GM23338 (cell line): ENCODE measurements around the gene CZIB. TPM values are rescaled to one million over a fixed set of nuclear protein-coding genes. Genes with fewer than 3 reads are reported as not detected.

ENCODE experiments used
- ATAC-seq: fragments of 200-7000 bp; cut with Tn5 transposase; 3 replicates; pipeline ENCODE4 v1.9.1; 2020
- DNase-seq: peaks from one replicate; pipeline ENCODE4 v3.0.0-alpha.2; 2015; ENCODE audit warnings: low spot score
- H2AFZ ChIP-seq: fragments of 200-600 bp; sonication (generic); 2 replicates; pipeline ENCODE4 v1.8.0; 2016; ENCODE audit warnings: antibody characterized with exemption, mild to moderate bottlenecking, moderate library complexity
- H3F3A ChIP-seq: fragments of 200-600 bp; sonication (generic); replicated peaks from 2 replicates; pipeline ENCODE4 v1.8.0; 2017; ENCODE audit warnings: antibody characterized with exemption, mixed run types, low read depth
- H3K27ac ChIP-seq: fragments of 200-600 bp; sonication (generic); 2 replicates; pipeline ENCODE4 v1.6.1; 2016; ENCODE audit warnings: low read depth
- H3K27me3 ChIP-seq: fragments of 200-600 bp; sonication (generic); 2 replicates; pipeline ENCODE4 v1.8.0; 2016; ENCODE audit warnings: mild to moderate bottlenecking, mixed run types, moderate library complexity; ENCODE audit not compliant: insufficient read depth
- H3K36me3 ChIP-seq: fragments of 200-600 bp; sonication (generic); 2 replicates; pipeline ENCODE4 v1.8.0; 2016; ENCODE audit warnings: mild to moderate bottlenecking; ENCODE audit not compliant: insufficient read depth
- H3K4me1 ChIP-seq: fragments of 200-600 bp; sonication (generic); 2 replicates; pipeline ENCODE4 v1.8.0; 2016; ENCODE audit warnings: mild to moderate bottlenecking, moderate library complexity; ENCODE audit not compliant: insufficient read depth
- H3K4me2 ChIP-seq: fragments of 200-600 bp; sonication (generic); 2 replicates; pipeline ENCODE4 v1.7.1; 2017; ENCODE audit warnings: mixed run types
- H3K4me3 ChIP-seq: fragments of 200-600 bp; sonication (generic); 2 replicates; pipeline ENCODE4 v1.6.1; 2016; ENCODE audit warnings: mixed run types
- H3K79me2 ChIP-seq: fragments of 200-600 bp; sonication (generic); replicated peaks from 2 replicates; pipeline ENCODE4 v1.8.0; 2017; ENCODE audit warnings: mild to moderate bottlenecking; ENCODE audit not compliant: insufficient read depth
- H3K9me2 ChIP-seq: fragments of 200-600 bp; sonication (generic); 2 replicates; pipeline ENCODE4 v1.8.0; 2017; ENCODE audit not compliant: insufficient read depth
- H4K20me1 ChIP-seq: fragments of 200-600 bp; sonication (generic); replicated peaks from 2 replicates; pipeline ENCODE4 v1.8.0; 2017; ENCODE audit warnings: mild to moderate bottlenecking; ENCODE audit not compliant: insufficient read depth
- H3K27ac Mint-ChIP-seq: 2 replicates; pipeline ENCODE4 v1.8.0; 2020; ENCODE audit warnings: inconsistent platforms, mild to moderate bottlenecking, moderate library complexity, mixed read lengths
- H3K27me3 Mint-ChIP-seq: 3 replicates; pipeline ENCODE4 v1.8.0; 2022; ENCODE audit warnings: low read depth, mild to moderate bottlenecking, moderate library complexity, mixed read lengths, inconsistent platforms; ENCODE audit not compliant: insufficient read depth, poor library complexity
- H3K36me3 Mint-ChIP-seq: 3 replicates; pipeline ENCODE4 v1.8.0; 2021; ENCODE audit warnings: low read depth, mild to moderate bottlenecking, inconsistent platforms, moderate library complexity, mixed read lengths
- H3K4me1 Mint-ChIP-seq: 3 replicates; pipeline ENCODE4 v1.8.0; 2020; ENCODE audit warnings: mild to moderate bottlenecking, inconsistent platforms, mixed read lengths
- H3K4me3 Mint-ChIP-seq: 3 replicates; pipeline ENCODE4 v1.8.0; 2021; ENCODE audit warnings: moderate library complexity, mild to moderate bottlenecking, inconsistent platforms, mixed read lengths
- H3K9me3 Mint-ChIP-seq: 3 replicates; pipeline ENCODE4 v1.8.0; 2020; ENCODE audit warnings: moderate library complexity, mild to moderate bottlenecking, inconsistent platforms, mixed read lengths
- ETS1 ChIP-seq: IDR thresholded peaks from 2 replicates; pipeline ENCODE4 v1.6.1; 2016; ENCODE audit warnings: antibody characterized with exemption
- EZH2 ChIP-seq: fragments of 200-600 bp; sonication (generic); IDR thresholded peaks from one replicate; pipeline ENCODE4 v1.8.0; 2017; ENCODE audit warnings: antibody characterized with exemption, mild to moderate bottlenecking, low read depth; ENCODE audit not compliant: unreplicated experiment
- EZH2phosphoT487 ChIP-seq: fragments of 200-600 bp; sonication (generic); IDR thresholded peaks from one replicate; pipeline ENCODE4 v1.8.1; 2018; ENCODE audit warnings: antibody characterized with exemption; ENCODE audit not compliant: unreplicated experiment
- JUNB ChIP-seq: IDR thresholded peaks from one replicate; pipeline ENCODE4 v1.6.1; 2016; ENCODE audit warnings: antibody characterized with exemption; ENCODE audit not compliant: unreplicated experiment
- POLR2AphosphoS5 ChIP-seq: IDR thresholded peaks from 2 replicates; pipeline ENCODE4 v1.6.1; 2016; ENCODE audit warnings: antibody characterized with exemption, low read depth
- REST ChIP-seq: IDR thresholded peaks from one replicate; pipeline ENCODE4 v1.6.1; 2018; ENCODE audit warnings: antibody characterized with exemption; ENCODE audit not compliant: unreplicated experiment
- STAT1 ChIP-seq: IDR thresholded peaks from one replicate; pipeline ENCODE4 v1.6.1; 2016; ENCODE audit warnings: antibody characterized with exemption; ENCODE audit not compliant: unreplicated experiment
- ZNF114 ChIP-seq: fragments of 250-450 bp; sonication (Bioruptor Pico); IDR thresholded peaks from 2 replicates; pipeline ENCODE4 v1.5.0; 2020; ENCODE audit warnings: mild to moderate bottlenecking, moderate library complexity
- ZNF331 ChIP-seq: fragments of 250-450 bp; sonication (Bioruptor Pico); IDR thresholded peaks from 2 replicates; pipeline ENCODE4 v1.5.0; 2020; ENCODE audit warnings: low read depth, mild to moderate bottlenecking, moderate library complexity
- ZNF462 ChIP-seq: fragments of 250-450 bp; sonication (Bioruptor Pico); IDR thresholded peaks from 2 replicates; pipeline ENCODE4 v1.5.0; 2020; ENCODE audit warnings: mild to moderate bottlenecking, moderate library complexity
- polyA plus RNA-seq: library from polyadenylated mRNA; unstranded; fragments of >200 nt; fragmentation: Nextera tagmentation; extraction: Ambion mirVana; gene quantifications from 2 replicates; pipeline ENCODE4 v1.2.1, GENCODE V29; 2016
- total RNA-seq: library from RNA; depleted of rRNA; stranded (reverse); fragments of >200 nt; shearing (Covaris generic); gene quantifications from 2 replicates; pipeline ENCODE4 v1.2.3, GENCODE V29; 2014

CZIB gene
- total and polyA plus RNA-seq, 2 experiments from 2014 or later: 59.8 to 84.1 TPM

GRCh38 chr1:53242381-53242780 is 21.9 kb upstream of the CZIB start:
- peaks cover 13% of the 10 kb centered on the region; the same call in 1 of the 2 replicates for H3F3A ChIP-seq
- peaks cover 5% of the 10 kb centered on the region; the same call in 1 of the 2 replicates for H4K20me1 ChIP-seq
- no peak overlapping the region for H3K4me2 ChIP-seq
- Mint-ChIP-seq H3K4me1 (peaks cover 7% of the 10 kb centered on the region), H3K27ac (no peak overlapping the region), H3K27me3 (peaks cover 12% of the 10 kb centered on the region), H3K36me3 (peaks cover 22% of the 10 kb centered on the region), H3K4me3 (no peak overlapping the region), H3K9me3 (peaks cover 3% of the 10 kb centered on the region; the same call in 1 of the 3 replicates)
- TF ChIP-seq REST (no peak), STAT1 (no peak), JUNB (no peak), ZNF331 (CRISPR knock-in tag) (no peak), EZH2 (no peak), EZH2phosphoT487 (no peak), ETS1 (no peak), ZNF462 (no peak), POLR2AphosphoS5 (no peak), ZNF114 (CRISPR knock-in tag) (no peak)
- ATAC-seq (no peak), DNase-seq (no peak)
- peaks cover 18% of the 10 kb centered on the region for H3K36me3 ChIP-seq
- no peak overlapping the region for H2AFZ ChIP-seq
- H3K4me3 ChIP-seq: no peak overlapping the region
- H3K4me1 ChIP-seq: peaks cover 3% of the 10 kb centered on the region
- H3K27ac ChIP-seq: no peak overlapping the region
- H3K9me2 ChIP-seq: no peaks in the 10 kb centered on the region
- peaks cover 9% of the 10 kb centered on the region for H3K79me2 ChIP-seq
- H3K27me3 ChIP-seq: no peaks in the 10 kb centered on the region
